GM21723 (cell line): ENCODE results near the gene NAV2.

Experiments used
- ATAC-seq: cut with Tn5 transposase; IDR thresholded peaks from one replicate; pipeline ENCODE4 v1.9.1; 2021; ENCODE audit warnings: mild to moderate bottlenecking, moderate library complexity; ENCODE audit not compliant: unreplicated experiment

NAV2 gene

DNA sequence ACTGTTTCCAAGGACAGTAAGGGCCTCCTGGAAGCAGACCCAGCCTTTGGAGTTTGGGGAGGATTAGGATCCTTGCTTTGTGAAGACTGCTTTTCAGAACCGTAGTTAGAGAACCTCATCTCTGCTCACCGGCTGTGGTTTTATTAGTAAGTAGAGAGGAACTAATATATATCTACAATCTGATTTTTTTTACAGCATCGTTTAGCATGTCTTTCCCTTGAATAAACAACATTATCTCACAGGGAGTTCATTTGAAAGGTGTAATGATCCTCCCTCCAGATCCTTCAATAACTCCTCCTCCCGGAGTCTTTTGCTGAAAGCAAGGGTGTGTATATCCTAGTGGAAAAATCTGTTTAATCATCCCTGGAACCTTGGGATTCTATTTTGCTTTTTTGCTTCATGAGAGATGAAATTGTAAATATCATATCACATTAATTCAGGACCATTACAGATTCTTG is 314.9 kb downstream of the NAV2 start:
- no peak for ATAC-seq

DNA sequence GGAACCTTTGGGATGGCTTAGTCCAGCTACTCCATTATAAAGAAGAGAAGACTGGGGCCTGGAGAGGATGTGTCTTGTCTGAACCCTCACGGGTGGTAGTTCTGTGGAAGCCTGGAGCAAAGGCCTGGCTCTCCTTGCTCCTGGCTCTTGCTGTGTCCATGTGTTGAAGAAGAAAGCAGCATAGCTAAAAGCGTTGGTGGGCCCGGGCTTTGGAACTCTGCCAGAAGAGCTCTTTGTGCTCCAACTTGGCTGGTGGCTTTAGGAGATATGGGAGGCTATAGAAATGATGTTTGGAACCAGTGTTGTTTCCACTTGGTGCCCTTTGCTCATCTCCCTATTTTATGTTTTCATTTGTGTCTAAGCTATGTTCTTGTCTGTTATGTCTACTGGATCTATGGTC is 316.6 kb downstream of the NAV2 start:
- ATAC-seq: no peak

DNA sequence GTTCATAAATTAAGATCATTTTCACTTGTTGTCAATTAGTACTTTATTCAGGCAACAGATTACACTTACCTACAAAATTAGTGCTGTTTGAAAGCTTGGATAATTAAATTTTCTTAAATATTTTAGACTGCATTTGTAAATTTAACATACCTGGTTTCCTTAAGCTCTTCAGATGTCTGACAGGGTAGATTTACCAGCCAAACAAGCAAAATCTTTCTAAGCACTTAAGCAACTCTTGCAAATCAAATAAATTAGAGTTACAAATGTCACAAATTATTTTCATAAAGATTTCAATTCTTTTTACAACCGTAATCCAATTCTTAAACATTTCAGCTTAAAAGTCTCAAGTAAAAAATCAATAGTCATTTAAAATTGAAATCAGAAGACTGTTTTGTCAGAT is 317.8 kb downstream of the NAV2 start:
- ATAC-seq: no peak

DNA sequence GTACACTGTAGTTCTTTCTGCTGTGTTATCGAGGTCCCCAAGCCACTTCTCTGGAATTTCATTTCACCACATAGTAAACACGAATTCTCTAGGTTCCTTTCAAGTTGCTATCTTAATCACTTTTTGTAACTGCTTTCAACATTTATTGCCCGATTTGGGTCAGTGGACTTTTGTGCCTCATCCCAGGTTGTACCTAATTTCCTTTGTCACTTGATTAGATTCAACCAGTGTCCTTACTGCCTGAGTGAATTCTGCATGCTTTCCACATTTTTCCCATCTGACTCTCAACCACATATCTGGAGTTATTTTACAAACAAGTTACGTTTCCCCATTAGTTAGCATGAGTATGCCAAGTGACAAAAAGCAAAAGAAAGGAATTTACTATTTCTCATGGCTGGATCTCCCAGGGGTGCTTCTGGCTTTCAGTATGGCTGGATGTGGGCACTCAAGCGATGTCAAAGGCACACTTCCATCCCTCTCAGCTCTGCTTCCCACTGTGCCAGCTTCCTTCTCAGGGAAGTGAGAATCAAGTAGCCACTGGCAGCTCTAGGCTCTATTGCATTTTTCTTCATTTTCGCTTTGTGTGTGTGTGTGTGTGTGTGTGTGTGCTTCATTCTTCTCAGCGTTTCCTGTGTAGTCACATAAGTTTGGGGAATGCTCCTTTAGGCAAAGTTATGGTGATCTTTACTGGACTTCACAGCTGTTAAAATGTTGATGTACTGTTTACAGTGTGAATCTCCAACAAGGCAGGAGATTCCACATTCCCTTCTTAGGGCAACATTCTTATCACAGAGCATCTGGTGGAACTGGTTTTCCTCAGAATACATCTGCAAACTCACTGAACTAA is 318.7 kb downstream of the NAV2 start:
- ATAC-seq: no peak

DNA sequence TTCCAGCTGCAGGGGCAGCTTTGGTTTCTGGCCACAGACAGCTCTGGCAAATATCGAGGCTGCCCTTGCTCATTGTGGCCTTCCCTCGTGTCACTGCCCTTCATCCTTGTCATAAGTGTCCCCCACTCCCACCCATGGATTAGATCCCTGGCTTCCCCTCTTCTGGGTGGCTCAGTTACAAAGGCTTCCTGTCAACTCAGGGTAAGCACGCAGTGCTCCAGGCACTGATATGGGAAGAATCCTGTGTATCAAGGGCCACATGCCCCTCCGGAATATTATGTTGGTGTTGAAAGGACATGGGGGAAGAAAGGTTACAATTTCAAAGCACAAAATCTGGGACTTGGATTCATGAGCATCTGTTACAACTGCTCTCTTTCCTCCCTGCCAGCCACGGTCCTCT is 319.5 kb downstream of the NAV2 start:
- ATAC-seq: no peak

DNA sequence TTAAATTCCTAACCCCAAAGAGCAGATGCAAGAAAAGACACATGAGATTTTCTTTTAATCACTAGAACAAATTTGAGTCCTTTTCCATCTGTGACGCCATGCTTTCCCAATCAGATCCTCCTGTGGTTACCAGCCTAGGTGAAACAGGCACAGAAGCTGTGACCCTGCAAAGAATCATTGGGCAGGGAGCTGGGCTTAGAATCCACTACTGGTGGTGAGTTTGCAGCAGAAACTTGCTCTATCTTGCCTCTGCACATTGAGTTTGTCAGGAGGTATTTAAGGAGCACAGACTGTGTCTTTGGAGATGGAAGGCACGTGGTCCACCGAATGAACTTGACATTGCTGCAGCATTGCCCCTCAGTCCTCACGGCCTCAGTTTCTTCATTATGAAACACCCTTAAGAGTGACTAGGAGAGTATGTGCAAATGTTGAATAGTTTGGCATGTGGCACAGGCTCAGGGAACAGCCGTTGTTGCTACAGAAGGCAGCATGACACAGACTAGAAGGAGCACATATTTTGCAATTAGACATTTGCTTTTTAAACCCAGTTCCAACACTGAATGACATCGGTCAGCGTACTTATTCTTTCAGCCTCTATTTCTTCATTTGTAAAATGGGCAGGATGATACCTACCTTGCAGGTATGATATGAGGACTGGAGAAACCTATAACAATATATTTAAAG is 320.1 kb downstream of the NAV2 start:
- no peak for ATAC-seq

DNA sequence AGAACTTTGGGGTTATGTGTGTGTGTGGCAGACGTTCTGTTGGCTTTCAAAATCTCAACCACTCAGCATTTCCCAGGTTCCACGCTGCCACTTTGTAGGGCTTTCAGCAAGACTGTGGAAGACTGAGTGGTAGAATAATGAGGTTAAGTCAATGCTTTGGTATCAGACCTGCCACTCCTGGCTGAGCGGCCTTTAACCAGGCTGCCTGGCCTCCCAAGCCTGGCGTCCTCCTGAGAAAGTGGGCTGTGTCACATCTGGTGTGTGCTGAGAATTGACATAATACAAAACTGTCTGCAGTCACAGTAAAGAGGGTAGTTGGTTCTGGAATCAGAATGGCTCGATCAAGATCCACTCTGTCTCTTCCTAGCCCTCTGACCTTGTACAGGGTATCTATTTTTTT is 321.2 kb downstream of the NAV2 start:
- no peak for ATAC-seq

DNA sequence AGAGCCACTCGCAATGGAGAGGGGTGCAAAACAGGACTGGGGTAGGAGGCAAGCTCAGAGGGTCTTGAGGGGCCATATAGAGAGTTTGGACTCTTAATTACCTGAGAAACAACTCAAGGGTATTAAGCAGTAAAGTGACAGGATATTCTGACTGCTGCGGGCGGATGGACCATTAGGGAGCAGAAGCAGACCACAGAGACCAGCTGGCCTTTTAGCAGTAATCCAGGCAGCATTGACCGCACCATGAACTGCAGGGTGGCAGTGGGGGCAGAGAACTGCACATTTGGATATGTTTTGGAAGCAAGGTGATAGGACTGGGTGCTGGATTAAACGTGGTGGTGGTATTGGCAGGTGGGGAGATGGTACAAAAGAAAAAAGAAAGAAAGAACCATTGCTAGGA is 322.3 kb downstream of the NAV2 start:
- ATAC-seq: no peak

DNA sequence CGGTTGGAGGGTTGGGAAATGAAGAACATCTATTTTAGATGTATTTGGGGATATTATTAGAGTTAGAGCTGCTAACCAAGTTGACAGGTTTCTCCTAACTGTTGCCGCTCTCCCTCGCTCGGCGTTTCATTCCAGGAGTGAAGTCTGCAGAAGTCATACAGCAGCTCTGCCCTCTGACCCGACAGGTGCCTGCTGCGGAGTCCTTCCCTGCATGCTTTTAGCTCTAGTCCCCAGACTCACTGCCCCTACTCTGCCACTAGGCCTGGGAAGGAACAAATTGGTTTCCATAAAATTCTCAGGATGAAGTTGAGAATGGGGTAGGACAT is 322.7 kb downstream of the NAV2 start:
- no peak for ATAC-seq

DNA sequence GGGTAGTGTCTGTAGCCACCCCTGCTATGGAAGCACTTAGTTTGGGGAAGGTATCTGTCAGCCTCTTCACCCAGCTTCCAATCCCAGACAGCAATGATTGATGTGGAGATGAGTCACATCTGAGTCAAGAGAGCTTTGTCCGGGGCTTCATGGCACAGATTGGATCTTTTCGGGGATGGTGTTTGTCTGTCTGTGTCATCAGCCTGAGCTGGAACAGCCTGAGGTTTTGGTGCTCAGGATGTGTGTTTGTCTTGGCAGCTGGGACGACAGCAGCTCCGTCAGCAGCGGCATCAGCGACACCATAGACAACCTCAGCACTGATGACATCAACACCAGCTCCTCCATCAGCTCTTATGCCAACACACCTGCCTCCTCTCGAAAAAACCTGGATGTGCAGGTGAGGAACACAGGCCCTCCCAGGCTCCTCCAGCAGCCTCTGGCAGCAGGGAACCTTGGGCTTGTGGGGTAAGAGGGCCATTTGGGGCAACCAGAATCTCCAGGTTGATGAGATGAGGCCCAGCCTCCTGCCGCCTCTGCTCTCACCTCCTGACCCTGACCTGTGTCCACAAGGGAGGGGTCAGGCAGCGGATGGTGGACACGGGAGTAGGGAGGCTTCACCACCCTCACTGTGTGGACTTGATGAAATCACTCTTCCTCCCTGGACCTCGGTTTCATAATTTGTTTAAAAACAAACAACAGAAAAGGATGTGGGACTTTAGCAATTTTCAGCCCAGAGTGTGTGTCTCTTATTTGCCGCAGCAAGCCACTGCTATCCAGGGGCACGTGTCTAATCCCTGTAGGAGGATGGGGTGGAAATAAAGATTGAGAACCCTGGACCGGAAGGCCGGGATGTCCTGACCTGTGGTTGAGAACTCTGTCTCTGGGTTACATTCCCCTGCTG is 323.3 kb downstream of the NAV2 start:
- ATAC-seq: no peak

DNA sequence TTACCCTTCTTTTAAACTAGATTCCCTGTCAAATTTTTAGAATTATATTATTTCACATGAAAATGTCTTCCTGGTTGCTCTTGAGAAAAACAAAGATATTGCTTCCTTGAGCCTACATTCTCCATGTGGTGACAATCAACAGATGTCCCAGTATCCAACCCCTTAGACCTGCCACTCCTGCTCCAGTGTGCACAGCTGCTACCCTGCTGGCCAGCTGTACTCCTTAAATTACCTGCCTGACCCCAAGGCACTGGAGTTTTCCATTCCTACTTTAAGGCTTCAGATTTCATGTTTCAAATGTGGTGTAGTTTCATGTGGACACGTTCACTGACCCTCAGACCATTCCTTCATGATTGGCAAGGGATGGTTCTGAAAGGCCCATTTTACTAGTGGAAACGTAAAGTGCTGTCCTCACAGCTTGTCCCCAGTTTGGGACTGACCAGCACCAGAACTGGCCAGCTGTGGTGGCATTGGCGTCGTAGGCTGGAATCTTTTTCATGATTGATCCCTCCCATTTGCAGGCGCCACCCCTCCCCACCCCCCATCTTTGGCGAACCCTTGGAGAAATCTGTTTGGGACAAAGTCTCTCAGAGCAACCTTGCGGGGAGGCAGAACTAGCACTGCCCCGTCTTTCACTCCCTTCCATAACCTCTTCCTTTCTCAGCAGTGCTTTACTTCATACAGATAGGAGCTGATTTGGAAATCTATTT is 324.1 kb downstream of the NAV2 start:
- ATAC-seq: no peak

DNA sequence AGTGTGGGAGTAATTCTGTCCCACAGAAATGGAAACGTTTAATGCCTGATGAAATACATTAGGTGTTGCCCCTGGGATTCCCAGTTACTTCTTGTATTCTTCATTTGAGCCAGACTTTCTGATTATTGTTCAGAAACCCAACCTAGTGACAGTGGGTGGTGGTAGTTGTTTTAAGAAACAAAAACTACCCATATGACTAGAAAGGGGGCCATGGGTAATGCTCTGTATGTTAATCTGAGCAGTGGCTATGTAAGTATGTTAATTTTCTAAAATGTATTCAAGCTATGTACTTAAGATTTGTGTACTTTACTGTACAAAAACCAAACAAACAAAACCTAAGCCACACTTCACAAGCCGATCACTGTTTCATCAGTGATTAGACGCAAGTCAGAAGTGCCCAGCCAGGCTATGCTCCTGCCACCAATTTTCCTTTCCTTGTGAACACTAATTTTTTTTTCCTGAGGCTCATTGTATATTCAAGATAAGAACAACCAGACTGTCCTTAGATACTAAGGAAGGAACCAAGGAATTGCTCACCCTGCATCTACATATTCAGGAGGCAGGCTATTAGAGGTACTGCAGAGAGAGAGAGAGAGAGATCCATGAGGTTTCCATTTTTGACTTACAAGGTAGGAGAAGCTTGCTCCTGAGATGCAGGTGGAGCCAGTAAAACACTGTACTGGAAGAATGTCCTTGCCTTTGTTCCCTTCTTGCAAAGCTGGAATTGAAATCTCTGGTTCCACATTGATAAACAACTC is 324.9 kb downstream of the NAV2 start:
- ATAC-seq: peak; percentile 63

DNA sequence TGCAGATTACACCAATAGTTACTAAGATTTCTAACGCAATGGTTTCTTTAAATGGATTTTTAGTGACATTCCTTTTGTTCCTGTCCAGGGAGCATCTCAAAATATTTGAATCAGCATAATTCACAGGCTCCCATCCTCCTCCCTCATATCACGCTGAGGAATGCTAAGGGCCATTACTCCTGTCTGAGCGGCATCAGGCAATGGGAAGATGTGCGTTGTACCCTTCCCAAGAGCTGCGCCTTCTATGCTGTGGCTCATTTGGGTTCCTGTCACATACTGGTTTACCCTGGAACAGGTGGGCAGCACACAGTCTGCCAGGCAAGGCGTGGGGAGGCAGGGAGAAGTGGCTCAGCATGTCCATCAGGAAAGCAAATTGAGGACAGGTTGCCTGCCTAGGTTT is 325.8 kb downstream of the NAV2 start:
- no peak for ATAC-seq

DNA sequence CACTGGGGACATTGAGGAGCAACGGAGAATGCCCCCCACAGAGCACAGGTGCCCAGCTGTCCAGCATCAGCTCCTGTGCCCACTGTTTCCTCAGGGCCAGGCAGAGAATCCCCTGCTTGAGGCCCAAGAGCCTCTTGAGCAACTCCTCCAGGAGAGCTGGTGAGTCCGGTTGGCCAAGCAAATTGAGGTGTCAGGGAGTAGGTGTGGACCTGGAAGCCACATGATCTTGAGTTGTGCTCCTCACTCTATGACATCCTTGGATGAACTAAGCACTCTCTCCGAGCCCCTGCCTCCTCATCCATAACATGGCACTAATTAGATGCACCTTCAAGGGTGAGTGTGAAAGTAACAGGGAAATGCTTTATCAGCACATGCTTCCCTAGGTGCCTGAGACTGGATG is 326.3 kb downstream of the NAV2 start:
- no peak for ATAC-seq

DNA sequence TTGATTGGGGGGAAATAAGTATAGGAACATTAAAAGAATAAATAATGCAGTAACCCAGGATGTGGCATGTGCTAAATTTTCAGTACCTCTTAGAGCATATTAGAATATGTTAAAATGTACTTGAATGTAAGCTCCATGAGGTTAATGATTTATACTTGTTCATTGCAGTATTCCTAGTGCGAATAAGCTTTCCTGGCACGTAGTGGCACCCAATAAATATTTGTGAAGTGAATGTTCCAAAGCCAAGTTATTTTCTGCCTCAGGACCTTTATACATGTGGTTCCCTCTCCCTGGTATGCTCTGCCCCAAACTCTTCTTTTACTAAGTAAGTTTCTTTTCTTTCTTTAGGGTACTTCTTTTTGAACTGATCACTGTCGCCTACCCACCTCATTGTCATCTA is 328.9 kb downstream of the NAV2 start:
- ATAC-seq: no peak

DNA sequence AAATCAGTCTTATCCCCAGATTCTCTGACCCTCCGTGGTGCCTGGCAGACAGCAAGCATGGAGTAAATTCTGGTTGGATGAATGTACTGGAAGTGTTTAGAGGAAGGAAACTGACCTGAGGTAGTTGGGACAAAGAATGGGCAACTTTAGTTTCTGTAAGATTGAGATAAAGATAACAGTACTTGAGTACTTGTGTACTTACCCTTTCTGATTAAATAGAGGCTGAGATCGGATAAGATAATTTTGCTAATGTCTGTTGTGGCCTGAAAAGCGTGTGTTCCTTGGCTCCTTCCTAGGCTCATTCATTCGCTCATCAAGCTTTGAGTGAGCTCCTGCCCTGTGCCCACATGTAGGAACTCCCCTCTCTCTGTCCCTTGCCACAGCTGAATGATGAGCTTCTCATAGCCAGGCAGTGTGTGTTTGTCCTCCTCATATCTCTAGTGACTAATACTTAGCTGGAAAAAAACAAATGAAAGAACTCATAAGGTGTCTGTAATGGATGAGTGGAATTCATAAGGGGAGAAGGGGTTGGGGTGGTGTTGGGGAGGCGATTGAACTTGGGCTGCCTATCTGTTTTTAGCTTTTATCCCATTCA is 329.5 kb downstream of the NAV2 start:
- ATAC-seq: no peak

DNA sequence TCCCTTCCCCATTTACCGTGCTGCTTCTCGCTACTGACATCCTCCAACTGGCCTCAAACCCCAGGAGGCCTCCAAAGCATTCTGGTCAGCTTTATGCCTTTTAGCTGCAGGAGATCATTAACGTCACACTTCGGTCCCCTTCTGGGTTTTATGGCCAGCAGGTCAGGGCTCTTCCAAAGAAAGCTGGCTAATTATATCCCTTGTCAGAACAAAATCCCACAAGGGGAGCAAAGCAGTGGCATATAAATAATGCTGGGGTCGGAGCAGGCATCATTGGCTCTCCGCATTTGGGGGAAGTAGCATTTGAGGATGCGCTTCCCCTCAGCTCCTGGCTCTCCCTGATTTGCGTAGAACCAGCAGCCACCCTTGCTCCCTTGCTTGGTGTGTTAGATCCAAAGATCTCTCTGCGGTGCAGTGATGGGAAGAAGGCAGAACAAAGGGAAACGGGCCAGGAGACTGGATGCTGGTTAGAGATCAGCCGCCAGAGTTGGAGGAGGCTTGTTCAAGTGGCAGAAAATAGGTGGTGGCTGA is 330.2 kb downstream of the NAV2 start:
- no peak for ATAC-seq

DNA sequence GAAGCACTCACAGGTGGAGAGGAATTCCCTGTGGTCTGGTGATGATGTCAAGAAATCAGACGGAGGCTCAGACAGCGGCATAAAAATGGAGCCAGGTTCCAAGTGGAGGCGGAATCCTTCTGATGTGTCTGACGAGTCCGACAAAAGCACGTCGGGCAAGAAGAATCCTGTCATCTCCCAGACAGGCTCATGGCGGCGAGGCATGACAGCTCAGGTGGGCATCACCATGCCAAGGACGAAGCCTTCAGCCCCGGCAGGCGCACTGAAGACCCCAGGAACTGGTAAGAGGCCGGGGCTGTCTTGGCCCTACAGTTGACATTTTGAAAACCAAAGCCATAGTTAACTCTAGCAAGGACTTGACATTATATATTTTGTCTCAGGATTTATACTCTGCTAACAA is 331.4 kb downstream of the NAV2 start:
- no peak for ATAC-seq

DNA sequence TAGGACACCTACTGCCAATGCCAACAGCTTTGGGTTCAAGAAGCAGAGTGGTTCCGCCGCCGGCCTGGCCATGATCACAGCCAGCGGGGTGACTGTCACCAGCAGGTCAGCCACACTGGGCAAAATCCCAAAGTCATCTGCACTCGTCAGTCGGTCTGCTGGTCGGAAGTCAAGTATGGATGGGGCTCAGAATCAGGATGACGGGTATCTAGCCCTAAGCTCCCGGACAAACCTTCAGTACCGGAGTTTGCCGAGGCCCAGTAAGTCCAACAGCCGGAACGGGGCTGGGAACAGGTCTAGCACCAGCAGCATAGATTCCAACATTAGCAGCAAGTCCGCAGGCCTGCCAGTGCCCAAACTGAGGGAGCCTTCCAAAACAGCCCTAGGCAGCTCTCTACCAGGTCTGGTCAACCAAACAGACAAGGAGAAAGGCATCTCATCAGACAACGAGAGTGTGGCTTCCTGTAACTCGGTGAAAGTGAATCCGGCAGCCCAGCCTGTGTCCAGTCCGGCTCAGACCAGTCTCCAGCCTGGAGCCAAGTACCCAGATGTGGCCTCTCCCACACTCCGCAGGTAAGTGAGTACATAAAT is 332.6 kb downstream of the NAV2 start:
- ATAC-seq: no peak
